Fibroblast of skin of left biceps (primary cell): ENCODE results near the gene AGXT.

Source experiments
- DNase-seq, 2 experiments: peaks; one replicate each; pipeline ENCODE4 v3.0.0-alpha.2; 2013; ENCODE audit warnings: low read depth in 2 of 2

AGXT gene

GRCh38 chr2:240869109-240869955 lies 708 bp downstream of the AGXT start:
- no peak for DNase-seq

- no peak for DNase-seq
Measured at GRCh38 chr2:240869956-240870875, 1.6 kb downstream of the AGXT start.

DNA sequence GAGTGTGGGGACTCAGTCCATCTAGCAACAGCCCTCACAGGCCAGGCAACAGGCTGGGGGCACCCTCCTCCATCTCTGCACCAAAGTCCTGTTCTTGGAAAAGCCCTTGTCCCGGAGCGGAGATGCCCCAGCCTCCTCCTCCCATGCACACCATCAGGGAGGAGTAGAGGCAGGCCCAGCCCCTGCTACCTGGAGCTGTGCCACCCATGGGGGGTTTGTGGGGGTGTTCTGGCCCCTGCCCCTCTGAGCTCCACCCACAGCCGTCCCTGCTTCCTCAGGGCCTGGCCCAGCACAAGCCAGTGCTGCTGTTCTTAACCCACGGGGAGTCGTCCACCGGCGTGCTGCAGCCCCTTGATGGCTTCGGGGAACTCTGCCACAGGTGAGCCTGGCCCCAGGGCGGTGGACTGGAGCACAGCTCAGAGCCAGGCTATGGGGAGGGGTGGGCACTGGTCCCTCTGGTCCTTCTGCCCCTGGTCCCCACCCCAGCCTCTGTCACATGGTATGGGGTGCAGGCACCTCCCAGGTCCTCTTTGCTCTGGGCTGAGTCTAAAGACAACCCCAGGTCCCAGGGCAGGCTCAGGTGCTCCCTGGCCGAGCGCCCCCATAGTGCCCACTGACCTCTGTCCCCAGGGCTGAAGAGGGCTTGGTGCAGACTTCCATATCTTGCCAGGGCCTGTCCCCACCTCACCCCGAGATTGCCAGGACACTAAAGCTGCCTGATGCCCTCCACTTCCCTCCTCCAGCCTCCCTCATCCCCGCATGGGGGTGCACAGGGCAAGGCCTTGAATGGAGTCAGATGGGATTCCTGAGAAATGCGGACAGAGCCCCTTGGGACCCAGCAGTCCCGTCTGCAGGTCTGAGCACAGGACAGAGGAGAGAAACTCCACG lies 2.7 kb downstream of the AGXT start:
- DNase-seq = no peak

- DNase-seq = no peak
Measured at GRCh38 chr2:240872317-240873097, 3.9 kb downstream of the AGXT start.

DNA sequence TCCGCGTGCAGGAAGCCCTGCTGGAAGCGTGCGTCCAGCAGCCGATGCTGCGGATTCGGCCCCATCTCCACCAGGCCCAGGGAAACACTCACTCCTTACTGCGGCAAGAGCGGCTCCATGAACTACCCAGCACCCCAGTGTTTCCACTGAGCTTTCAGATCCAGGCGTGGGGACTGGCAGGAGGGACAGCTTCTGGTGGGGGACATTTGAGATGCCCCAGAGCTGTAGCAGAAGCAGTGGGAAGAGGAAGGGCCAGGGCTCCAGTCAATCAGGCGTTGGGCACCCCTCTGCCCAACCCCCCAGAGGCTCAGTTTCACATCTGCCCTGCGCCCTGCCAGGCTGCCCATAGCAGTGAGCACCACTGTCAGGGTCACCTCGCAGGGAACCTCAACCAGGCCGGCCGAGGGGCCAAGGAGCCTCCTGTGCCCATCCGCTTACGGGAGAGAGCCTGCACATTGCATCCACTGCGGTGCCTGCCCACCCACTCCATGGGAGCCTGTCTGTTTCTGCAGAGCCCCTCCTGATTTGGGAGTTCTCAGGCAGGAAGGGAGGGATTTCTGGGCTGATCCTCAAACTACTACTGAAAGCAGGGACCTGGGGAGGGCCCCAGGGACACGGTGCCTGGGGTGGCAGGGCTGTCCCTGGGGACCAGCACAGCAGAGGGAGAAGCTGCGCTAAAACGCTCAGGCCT lies 4.6 kb downstream of the AGXT start:
- no peak for DNase-seq

- DNase-seq = no peak
Measured at GRCh38 chr2:240873805-240874714, 5.4 kb downstream of the AGXT start.

DNA sequence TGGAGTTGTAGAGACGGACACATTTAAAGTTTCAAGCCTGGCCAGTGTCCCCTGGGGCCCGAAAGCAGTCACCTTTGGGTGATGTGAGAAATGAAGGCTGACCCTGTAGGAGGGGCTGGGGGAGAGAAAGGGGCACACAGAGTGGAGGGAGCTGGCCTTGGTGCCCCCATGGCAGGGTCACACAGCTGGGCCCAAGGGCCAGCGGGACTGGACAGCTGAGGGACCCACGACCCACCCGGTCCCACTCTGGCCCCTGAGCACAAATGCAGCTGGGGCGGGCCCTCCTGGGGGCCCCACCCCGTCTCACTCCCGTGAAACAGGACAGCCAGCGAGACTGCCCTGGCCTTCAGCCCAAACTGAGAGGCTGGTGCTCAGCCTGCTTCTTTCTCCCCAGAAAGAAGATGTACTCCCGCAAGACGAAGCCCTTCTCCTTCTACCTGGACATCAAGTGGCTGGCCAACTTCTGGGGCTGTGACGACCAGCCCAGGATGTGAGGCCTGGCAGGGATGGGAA lies 6.1 kb downstream of the AGXT start:
- no peak for DNase-seq

GRCh38 chr2:240875228-240876034 lies 6.8 kb downstream of the AGXT start:
- no peak for DNase-seq

DNA sequence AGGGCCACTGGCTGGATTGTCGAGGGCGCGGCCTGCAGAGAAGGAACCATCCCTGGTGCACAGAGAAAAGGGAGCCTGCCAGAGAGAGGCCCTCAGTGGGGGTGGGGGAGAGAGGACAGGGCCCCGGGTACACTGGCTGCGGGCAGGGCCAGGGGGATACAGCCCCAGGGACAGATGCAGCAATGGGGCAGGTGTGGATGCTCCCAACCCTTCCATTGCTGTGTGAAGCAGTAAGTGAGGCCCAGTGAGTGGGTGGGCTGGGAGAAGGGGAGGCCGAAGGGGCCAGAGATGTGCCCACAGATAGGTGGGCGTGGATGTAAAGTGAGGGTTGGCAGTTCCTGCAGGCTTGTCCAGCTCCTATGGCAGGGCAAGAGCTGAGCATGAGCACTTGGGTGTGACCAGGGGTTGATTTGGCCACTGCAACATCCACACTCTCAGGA lies 7.4 kb downstream of the AGXT start:
- no peak for DNase-seq

DNA sequence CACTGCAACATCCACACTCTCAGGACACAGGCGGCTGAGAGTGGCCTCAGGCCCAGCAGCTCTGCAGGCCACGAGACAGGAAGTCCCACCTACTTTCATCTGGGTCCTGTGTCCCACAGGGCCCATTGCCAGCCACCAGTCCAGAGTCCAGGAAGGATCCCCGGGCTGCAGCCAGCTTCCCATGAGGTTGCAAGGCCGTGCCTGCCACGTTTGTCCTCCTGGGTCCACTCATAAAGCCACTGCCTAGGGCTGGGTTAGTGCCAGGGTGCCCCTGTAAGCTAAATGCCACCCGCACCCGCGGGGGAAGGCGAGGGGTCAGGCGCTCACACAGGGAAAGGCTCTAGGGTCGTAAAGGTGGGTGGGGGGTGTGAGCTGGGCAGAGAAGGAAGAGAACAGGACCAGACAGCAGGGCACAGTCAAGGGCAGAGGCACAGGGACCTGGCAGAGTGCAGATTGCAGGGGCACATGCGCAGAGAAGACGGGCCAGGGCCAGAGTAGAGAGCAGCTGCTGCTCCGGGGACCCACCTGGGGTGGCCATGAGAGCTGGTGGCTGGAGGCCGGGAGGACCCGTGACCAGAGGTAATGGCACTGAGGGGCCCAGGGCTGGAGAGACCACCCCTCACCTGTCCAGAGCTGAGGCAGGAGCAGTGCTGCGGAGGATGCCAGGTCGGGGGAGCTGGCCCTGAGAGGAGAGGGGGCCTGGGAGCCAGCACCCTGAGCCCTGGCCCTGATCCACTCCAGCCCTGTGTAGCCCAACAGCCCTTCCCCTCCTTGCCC lies 8.0 kb downstream of the AGXT start:
- DNase-seq = no peak

- no peak for DNase-seq
Measured at GRCh38 chr2:240877460-240878340, 9.1 kb downstream of the AGXT start.

- no peak for DNase-seq
Measured at GRCh38 chr2:240878341-240878936, 9.8 kb downstream of the AGXT start.

DNA sequence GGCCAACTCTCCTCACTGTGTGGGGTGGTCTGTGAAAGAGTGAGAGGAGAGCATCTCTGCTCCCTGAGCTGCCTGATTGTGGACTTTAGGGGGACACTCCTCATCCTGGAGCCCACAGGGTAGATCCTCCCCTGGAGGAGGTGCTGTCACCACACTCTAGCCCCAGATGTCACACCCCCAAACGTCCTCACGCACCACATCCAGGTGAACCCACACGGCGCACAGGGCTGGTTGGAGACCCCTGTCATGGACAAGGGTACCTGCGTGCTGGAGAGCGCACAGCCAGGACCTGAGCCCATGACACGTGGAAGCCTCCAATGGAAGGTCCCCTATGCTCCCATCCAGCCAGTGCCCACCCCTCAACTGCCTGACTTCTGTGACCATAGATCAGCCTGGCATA lies 10.5 kb downstream of the AGXT start:
- DNase-seq = no peak

GRCh38 chr2:240881913-240882312 lies 13.3 kb downstream of the AGXT start:
- DNase-seq = no peak

DNA sequence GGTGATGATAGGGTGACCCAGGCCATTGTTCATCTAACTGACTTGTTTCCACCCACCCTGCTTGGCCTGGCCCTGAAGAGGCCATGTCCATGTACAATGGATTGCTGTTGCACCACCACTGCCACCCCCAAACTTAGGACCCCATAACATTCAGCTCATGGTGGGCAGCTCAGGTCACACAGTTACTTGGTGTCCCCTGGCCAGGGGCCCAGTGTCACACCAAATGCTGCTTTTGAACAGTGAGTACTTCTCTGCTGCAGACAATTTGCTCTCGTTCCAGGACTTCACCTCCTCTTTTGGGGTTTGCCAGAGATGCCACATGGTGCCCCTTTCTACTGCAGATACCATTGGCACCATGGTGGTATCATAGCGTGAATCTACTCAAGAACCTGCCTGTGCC lies 15.6 kb downstream of the AGXT start:
- no peak for DNase-seq

DNA sequence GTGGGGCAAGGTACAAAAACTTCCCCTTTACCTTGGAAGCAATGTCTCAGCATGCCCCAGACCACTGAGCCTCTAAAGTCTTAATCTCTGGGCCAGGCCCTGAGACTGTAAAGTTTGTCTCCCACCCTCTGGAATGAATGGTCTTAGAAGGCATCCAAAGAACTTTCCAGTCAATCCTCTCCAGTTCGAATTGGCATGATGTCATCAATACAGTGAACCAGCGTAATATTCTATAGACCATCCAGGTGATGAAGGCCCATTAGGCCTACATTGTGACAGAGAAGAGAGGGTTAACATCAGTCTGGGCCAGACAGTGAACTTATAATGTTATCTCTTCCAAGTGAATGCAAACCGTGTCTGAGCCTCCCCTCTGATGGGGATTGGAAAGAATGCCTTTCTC lies 16.1 kb downstream of the AGXT start:
- no peak for DNase-seq
